HG02763 (cell line): ENCODE data around the gene FOXD2.
"Not testable (repeated sequence)": the region's sequence is repeated elsewhere in the genome, so short reads cannot be mapped to it uniquely, and the experiment has no call there.

Source experiments
- ATAC-seq: cut with Tn5 transposase; IDR thresholded peaks from one replicate; pipeline ENCODE4 v1.9.1; 2021; ENCODE audit warnings: mild to moderate bottlenecking, moderate library complexity; ENCODE audit not compliant: unreplicated experiment

Gene FOXD2

GRCh38 chr1:47439017-47439818 lies 1.4 kb downstream of the FOXD2 start:
- ATAC-seq = no peak

GRCh38 chr1:47439819-47440598 lies 2.2 kb downstream of the FOXD2 start:
- ATAC-seq = no peak

- no peak for ATAC-seq
Measured at GRCh38 chr1:47440599-47441081, 2.8 kb downstream of the FOXD2 start.

- ATAC-seq = no peak
Measured at GRCh38 chr1:47441450-47442106, 3.7 kb downstream of the FOXD2 start.

GRCh38 chr1:47442202-47442601 lies 4.4 kb downstream of the FOXD2 start:
- no peak for ATAC-seq

GRCh38 chr1:47442842-47443529 lies 5.1 kb downstream of the FOXD2 start:
- ATAC-seq = no peak

- no peak for ATAC-seq
Measured at GRCh38 chr1:47443530-47444296, 5.9 kb downstream of the FOXD2 start.

GRCh38 chr1:47444297-47444561 lies 6.4 kb downstream of the FOXD2 start:
- ATAC-seq = no peak

GRCh38 chr1:47444562-47445465 lies 7.0 kb downstream of the FOXD2 start:
- no peak for ATAC-seq

GRCh38 chr1:47445823-47446550 lies 8.1 kb downstream of the FOXD2 start:
- no peak for ATAC-seq

- ATAC-seq = no peak
Measured at GRCh38 chr1:47448462-47449222, 10.8 kb downstream of the FOXD2 start.

- no peak for ATAC-seq
Measured at GRCh38 chr1:47449822-47450552, 12.1 kb downstream of the FOXD2 start.

- no peak for ATAC-seq
Measured at GRCh38 chr1:47450606-47451005, 12.8 kb downstream of the FOXD2 start.

GRCh38 chr1:47452426-47452825 lies 14.6 kb downstream of the FOXD2 start:
- ATAC-seq = no peak

- ATAC-seq = not testable (repeated sequence)
Measured at GRCh38 chr1:47453910-47454309, 16.1 kb downstream of the FOXD2 start.

GRCh38 chr1:47456250-47456649 lies 18.4 kb downstream of the FOXD2 start:
- no peak for ATAC-seq

GRCh38 chr1:47457547-47457946 lies 19.7 kb downstream of the FOXD2 start:
- ATAC-seq = not testable (repeated sequence)
